ENCODE measurements around the gene AKNAD1.

The AKNAD1 gene

GRCh38 chr1:108817016-108817415, 39.9 kb downstream of the AKNAD1 start:
- no peaks in the 10 kb centered on the region for H3K9me3 ChIP-seq
- H4K20me1 ChIP-seq, result no peaks in the 10 kb centered on the region
- no peak overlapping the region for H3K9ac ChIP-seq
- H3K27me3 ChIP-seq, result no peaks in the 10 kb centered on the region
- no peak overlapping the region for H3K4me3 ChIP-seq
- no peak overlapping the region for H3K27ac ChIP-seq
- no peak overlapping the region for H3K4me2 ChIP-seq
- H3K4me1 ChIP-seq, result no peaks in the 10 kb centered on the region
- TF ChIP-seq Cebpa-rat (IDR thresholded peaks at IDR 0.05), result no peak
- no peaks in the 10 kb centered on the region for H3K36me3 ChIP-seq

GRCh38 chr1:108816049-108816893, 40.6 kb downstream of the AKNAD1 start:
- Histone ChIP-seq H4K20me1 (no peaks in the 10 kb centered on the region), H3K36me3 (no peaks in the 10 kb centered on the region), H3K27ac (no peak overlapping the region), H3K4me1 (no peaks in the 10 kb centered on the region), H3K4me2 (no peak overlapping the region), H3K9me3 (no peaks in the 10 kb centered on the region), H3K9ac (no peak overlapping the region), H3K27me3 (no peaks in the 10 kb centered on the region), H3K4me3 (no peak overlapping the region)
- no peak for TF ChIP-seq Cebpa-rat (IDR thresholded peaks at IDR 0.05)

- Histone ChIP-seq H3K4me2 (no peak overlapping the region), H3K27ac (no peak overlapping the region), H3K4me3 (no peak overlapping the region), H3K4me1 (no peaks in the 10 kb centered on the region), H3K36me3 (no peaks in the 10 kb centered on the region), H4K20me1 (no peaks in the 10 kb centered on the region), H3K9ac (no peak overlapping the region), H3K9me3 (no peaks in the 10 kb centered on the region), H3K27me3 (no peaks in the 10 kb centered on the region)
- TF ChIP-seq Cebpa-rat (IDR thresholded peaks at IDR 0.05), result no peak
Observed at GRCh38 chr1:108815566-108815965, 41.3 kb downstream of the AKNAD1 start.

GRCh38 chr1:108814343-108815125, 42.4 kb downstream of the AKNAD1 start:
- Histone ChIP-seq H3K36me3 (peaks cover 5% of the 10 kb centered on the region), H3K9ac (no peak overlapping the region), H3K27me3 (no peaks in the 10 kb centered on the region), H3K4me2 (no peak overlapping the region), H4K20me1 (no peaks in the 10 kb centered on the region), H3K4me3 (no peak overlapping the region), H3K9me3 (no peaks in the 10 kb centered on the region), H3K27ac (no peak overlapping the region), H3K4me1 (no peaks in the 10 kb centered on the region)
- no peak for TF ChIP-seq Cebpa-rat (IDR thresholded peaks at IDR 0.05)

GRCh38 chr1:108813326-108813725, 43.6 kb downstream of the AKNAD1 start:
- Histone ChIP-seq H3K36me3 (peaks cover 8% of the 10 kb centered on the region), H3K27ac (no peak overlapping the region), H3K4me2 (no peak overlapping the region), H4K20me1 (no peaks in the 10 kb centered on the region), H3K9ac (no peak overlapping the region), H3K9me3 (no peaks in the 10 kb centered on the region), H3K4me1 (no peaks in the 10 kb centered on the region), H3K27me3 (no peaks in the 10 kb centered on the region), H3K4me3 (no peak overlapping the region)
- no peak for TF ChIP-seq Cebpa-rat (IDR thresholded peaks at IDR 0.05)

- no peak overlapping the region for H3K27ac ChIP-seq
- no peaks in the 10 kb centered on the region for H3K27me3 ChIP-seq
- no peak overlapping the region for H3K9ac ChIP-seq
- TF ChIP-seq Cebpa-rat (IDR thresholded peaks at IDR 0.05), result no peak
- H3K4me2 ChIP-seq, result no peak overlapping the region
- H3K4me3 ChIP-seq, result no peak overlapping the region
- no peaks in the 10 kb centered on the region for H4K20me1 ChIP-seq
- peaks cover 25% of the 10 kb centered on the region for H3K36me3 ChIP-seq
- no peaks in the 10 kb centered on the region for H3K4me1 ChIP-seq
- H3K9me3 ChIP-seq, result no peaks in the 10 kb centered on the region
Observed at GRCh38 chr1:108811611-108812010, 45.3 kb downstream of the AKNAD1 start.

- Histone ChIP-seq H3K4me3 (no peak overlapping the region), H3K4me2 (no peak overlapping the region), H4K20me1 (no peaks in the 10 kb centered on the region), H3K36me3 (peaks cover 51% of the 10 kb centered on the region), H3K4me1 (no peaks in the 10 kb centered on the region), H3K9me3 (no peaks in the 10 kb centered on the region), H3K27me3 (no peaks in the 10 kb centered on the region), H3K27ac (no peak overlapping the region), H3K9ac (no peak overlapping the region)
- no peak for TF ChIP-seq Cebpa-rat (IDR thresholded peaks at IDR 0.05)
Observed at GRCh38 chr1:108808438-108808837, 48.5 kb downstream of the AKNAD1 start.

GRCh38 chr1:108803548-108803947, 53.3 kb downstream of the AKNAD1 start:
- peaks cover 75% of the 10 kb centered on the region for H3K36me3 ChIP-seq
- no peaks in the 10 kb centered on the region for H3K9me3 ChIP-seq
- no peak overlapping the region for H3K27ac ChIP-seq
- H3K4me1 ChIP-seq, result no peaks in the 10 kb centered on the region
- no peaks in the 10 kb centered on the region for H4K20me1 ChIP-seq
- H3K4me3 ChIP-seq, result no peak overlapping the region
- no peaks in the 10 kb centered on the region for H3K27me3 ChIP-seq
- H3K9ac ChIP-seq, result no peak overlapping the region
- H3K4me2 ChIP-seq, result no peak overlapping the region
- no peak for TF ChIP-seq Cebpa-rat (IDR thresholded peaks at IDR 0.05)

- TF ChIP-seq Cebpa-rat (IDR thresholded peaks at IDR 0.05), result no peak
- Histone ChIP-seq H3K27ac (no peak overlapping the region), H3K4me2 (no peak overlapping the region), H3K9ac (no peak overlapping the region), H4K20me1 (no peaks in the 10 kb centered on the region), H3K4me3 (no peak overlapping the region), H3K27me3 (no peaks in the 10 kb centered on the region), H3K4me1 (no peaks in the 10 kb centered on the region), H3K36me3 (peaks cover 72% of the 10 kb centered on the region), H3K9me3 (no peaks in the 10 kb centered on the region)
Observed at GRCh38 chr1:108801101-108801500, 55.8 kb downstream of the AKNAD1 start.

GRCh38 chr1:108799001-108799400, 57.9 kb downstream of the AKNAD1 start:
- Histone ChIP-seq H3K27me3 (no peaks in the 10 kb centered on the region), H3K4me3 (no peak overlapping the region), H4K20me1 (no peaks in the 10 kb centered on the region), H3K4me2 (no peak overlapping the region), H3K27ac (no peak overlapping the region), H3K4me1 (no peaks in the 10 kb centered on the region), H3K36me3 (peaks cover 75% of the 10 kb centered on the region), H3K9ac (no peak overlapping the region), H3K9me3 (no peaks in the 10 kb centered on the region)
- TF ChIP-seq Cebpa-rat (IDR thresholded peaks at IDR 0.05), result no peak
